SK-N-SH treated with all-trans-retinoic acid at 6 μM for 48 hours (cell line): Measurements from ENCODE around the gene NUDT4.

Source experiments
- ATAC-seq: fragments of 200-7000 bp; cut with Tn5 transposase; 3 replicates; pipeline ENCODE4 v1.9.1; 2020; ENCODE audit warnings: mild to moderate bottlenecking, moderate library complexity
- ARNTL ChIP-seq: fragments of 450-650 bp; formaldehyde crosslinking; IDR thresholded peaks from 2 replicates; pipeline ENCODE4 v1.5.0; 2020; ENCODE audit warnings: low read depth, mild to moderate bottlenecking, moderate library complexity, borderline replicate concordance
- CREB5 ChIP-seq: fragments of 250-450 bp; sonication (Bioruptor Pico); IDR thresholded peaks from 2 replicates; pipeline ENCODE4 v1.5.1; 2020; ENCODE audit warnings: low read depth, mild to moderate bottlenecking, moderate library complexity
- CSDC2 ChIP-seq: fragments of 250-450 bp; sonication (Bioruptor Pico); IDR thresholded peaks from 2 replicates; pipeline ENCODE4 v1.5.0; 2020; ENCODE audit warnings: mild to moderate bottlenecking, moderate library complexity
- ISL1 ChIP-seq: fragments of 250-450 bp; sonication (Bioruptor Pico); IDR thresholded peaks from 2 replicates; pipeline ENCODE4 v2.1.2; 2022; ENCODE audit warnings: mild to moderate bottlenecking, moderate library complexity
- OSR1 ChIP-seq: fragments of 250-450 bp; sonication (Bioruptor Pico); IDR thresholded peaks from 2 replicates; pipeline ENCODE4 v1.8.0; 2022; ENCODE audit warnings: moderate library complexity, mild to moderate bottlenecking, inconsistent platforms
- PATZ1 ChIP-seq: fragments of 250-450 bp; sonication (Bioruptor Pico); IDR thresholded peaks from 2 replicates; pipeline ENCODE4 v1.8.0; 2020; ENCODE audit warnings: mild to moderate bottlenecking, moderate library complexity, borderline replicate concordance
- POU6F1 ChIP-seq: fragments of 250-450 bp; sonication (Bioruptor Pico); IDR thresholded peaks from 2 replicates; pipeline ENCODE4 v1.8.0; 2021; ENCODE audit warnings: low read depth, mild to moderate bottlenecking, moderate library complexity, borderline replicate concordance
- PPARA ChIP-seq: fragments of 250-450 bp; sonication (Bioruptor Pico); IDR thresholded peaks from 2 replicates; pipeline ENCODE4 v1.5.0; 2020; ENCODE audit warnings: mild to moderate bottlenecking, borderline replicate concordance
- RARB ChIP-seq: fragments of 250-450 bp; sonication (Bioruptor Pico); IDR thresholded peaks from 2 replicates; pipeline ENCODE4 v1.8.0; 2021; ENCODE audit warnings: mild to moderate bottlenecking, moderate library complexity
- SNAI2 ChIP-seq: fragments of 250-450 bp; sonication (Bioruptor Pico); IDR thresholded peaks from 2 replicates; pipeline ENCODE4 v1.5.0; 2020; ENCODE audit warnings: mild to moderate bottlenecking, moderate library complexity
- TOX ChIP-seq: fragments of 250-450 bp; sonication (Bioruptor Pico); IDR thresholded peaks from 2 replicates; pipeline ENCODE4 v1.8.0; 2021; ENCODE audit warnings: mild to moderate bottlenecking, moderate library complexity, borderline replicate concordance
- ZC3H10 ChIP-seq: fragments of 250-450 bp; sonication (Bioruptor Pico); IDR thresholded peaks from 2 replicates; pipeline ENCODE4 v1.5.1; 2021; ENCODE audit warnings: mild to moderate bottlenecking, moderate library complexity
- ZNF565 ChIP-seq: fragments of 450-650 bp; formaldehyde crosslinking; conservative IDR thresholded peaks from 2 replicates; pipeline ENCODE4 v1.5.0; 2020; ENCODE audit warnings: low read depth, mild to moderate bottlenecking, moderate library complexity
- ZNF70 ChIP-seq: fragments of 450-650 bp; formaldehyde crosslinking; IDR thresholded peaks from 2 replicates; pipeline ENCODE4 v1.5.0; 2020; ENCODE audit warnings: mild to moderate bottlenecking, moderate library complexity
- ZNF8 ChIP-seq: fragments of 450-650 bp; formaldehyde crosslinking; IDR thresholded peaks from 2 replicates; pipeline ENCODE4 v1.5.0; 2020; ENCODE audit warnings: mild to moderate bottlenecking, moderate library complexity
- TF ChIP-seq, protein P1 (sequence below): fragments of 250-450 bp; sonication (Bioruptor Pico); IDR thresholded peaks from 2 replicates; pipeline ENCODE4 v1.5.0; 2020; ENCODE audit warnings: mild to moderate bottlenecking, moderate library complexity

The NUDT4 gene

DNA sequence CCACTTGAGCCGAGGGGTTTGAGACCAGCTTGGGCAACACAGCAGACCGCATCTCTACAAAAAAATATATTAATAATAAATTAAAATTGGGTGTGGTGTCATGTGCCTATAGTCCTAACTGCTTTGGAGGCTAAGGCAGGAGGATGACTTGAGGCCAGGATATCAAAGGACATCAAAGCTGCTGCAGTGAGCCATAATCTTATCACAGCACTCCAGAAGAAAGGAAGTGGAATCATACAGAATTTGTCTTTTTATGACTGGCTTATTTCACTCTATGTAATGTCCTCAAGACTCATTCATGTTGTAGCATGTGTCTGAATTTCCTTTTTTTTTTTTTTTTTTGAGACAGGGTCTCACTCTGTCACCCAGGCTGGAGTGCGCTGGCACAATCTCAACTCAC lies 43.9 kb upstream of the NUDT4 start (continued):
- TF ChIP-seq, protein P1, sequence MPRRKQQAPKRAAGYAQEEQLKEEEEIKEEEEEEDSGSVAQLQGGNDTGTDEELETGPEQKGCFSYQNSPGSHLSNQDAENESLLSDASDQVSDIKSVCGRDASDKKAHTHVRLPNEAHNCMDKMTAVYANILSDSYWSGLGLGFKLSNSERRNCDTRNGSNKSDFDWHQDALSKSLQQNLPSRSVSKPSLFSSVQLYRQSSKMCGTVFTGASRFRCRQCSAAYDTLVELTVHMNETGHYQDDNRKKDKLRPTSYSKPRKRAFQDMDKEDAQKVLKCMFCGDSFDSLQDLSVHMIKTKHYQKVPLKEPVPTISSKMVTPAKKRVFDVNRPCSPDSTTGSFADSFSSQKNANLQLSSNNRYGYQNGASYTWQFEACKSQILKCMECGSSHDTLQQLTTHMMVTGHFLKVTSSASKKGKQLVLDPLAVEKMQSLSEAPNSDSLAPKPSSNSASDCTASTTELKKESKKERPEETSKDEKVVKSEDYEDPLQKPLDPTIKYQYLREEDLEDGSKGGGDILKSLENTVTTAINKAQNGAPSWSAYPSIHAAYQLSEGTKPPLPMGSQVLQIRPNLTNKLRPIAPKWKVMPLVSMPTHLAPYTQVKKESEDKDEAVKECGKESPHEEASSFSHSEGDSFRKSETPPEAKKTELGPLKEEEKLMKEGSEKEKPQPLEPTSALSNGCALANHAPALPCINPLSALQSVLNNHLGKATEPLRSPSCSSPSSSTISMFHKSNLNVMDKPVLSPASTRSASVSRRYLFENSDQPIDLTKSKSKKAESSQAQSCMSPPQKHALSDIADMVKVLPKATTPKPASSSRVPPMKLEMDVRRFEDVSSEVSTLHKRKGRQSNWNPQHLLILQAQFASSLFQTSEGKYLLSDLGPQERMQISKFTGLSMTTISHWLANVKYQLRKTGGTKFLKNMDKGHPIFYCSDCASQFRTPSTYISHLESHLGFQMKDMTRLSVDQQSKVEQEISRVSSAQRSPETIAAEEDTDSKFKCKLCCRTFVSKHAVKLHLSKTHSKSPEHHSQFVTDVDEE (CRISPR knock-in tag), result no peak
- TF ChIP-seq ZC3H10 (CRISPR knock-in tag), result no peak
- no peak for TF ChIP-seq PATZ1 (CRISPR knock-in tag)
- TF ChIP-seq POU6F1 (CRISPR knock-in tag), result no peak

- ATAC-seq, result no peak
- TF ChIP-seq ZNF70, result no peak
- no peak for TF ChIP-seq TOX (CRISPR knock-in tag)
- TF ChIP-seq POU6F1 (CRISPR knock-in tag), result no peak
- no peak for TF ChIP-seq SNAI2 (CRISPR knock-in tag)
- no peak for TF ChIP-seq RARB
- no peak for TF ChIP-seq CREB5 (CRISPR knock-in tag)
- TF ChIP-seq, protein P1 (CRISPR knock-in tag), result no peak
- TF ChIP-seq ZNF565, result no peak
- TF ChIP-seq ZNF8 (CRISPR knock-in tag), result no peak
- no peak for TF ChIP-seq CSDC2 (CRISPR knock-in tag)
- no peak for TF ChIP-seq PPARA (CRISPR knock-in tag)
- no peak for TF ChIP-seq OSR1 (CRISPR knock-in tag)
- TF ChIP-seq ARNTL (CRISPR knock-in tag), result no peak
- TF ChIP-seq ISL1 (CRISPR knock-in tag), result no peak
- TF ChIP-seq, all 23 proteins: peak for 0
Measured at GRCh38 chr12:93335603-93336162, 42.0 kb upstream of the NUDT4 start.

GRCh38 chr12:93336291-93336741 lies 41.4 kb upstream of the NUDT4 start:
- ATAC-seq, result peak; percentile 57
- TF ChIP-seq ZNF8 (CRISPR knock-in tag) (no peak), PATZ1 (CRISPR knock-in tag) (peak; percentile 62; the same call in 1 of the 2 replicates)
- TF ChIP-seq, all 23 proteins: peak for 1
